Measurements from ENCODE around the gene KDSR. TPM values are rescaled to one million over a fixed set of nuclear protein-coding genes. Genes with fewer than 3 reads are reported as not detected.

The KDSR gene
- total RNA-seq, 1 donor = 46.3 TPM

GRCh38 chr18:63318889-63319382, 48.1 kb downstream of the KDSR start:
- Histone ChIP-seq H3K4me3 (ENCODE audit: insufficient read depth, low read length) (peak overlapping the region; percentile 73), H3K27ac (ENCODE audit: low read depth, low read length) (no peak overlapping the region), H2AFZ (ENCODE audit: low read length) (peak overlapping the region; percentile 80), H3K9me3 (ENCODE audit: low read depth, low read length) (no peaks in the 10 kb centered on the region), H3K79me2 (ENCODE audit: insufficient read depth, low read length) (no peaks in the 10 kb centered on the region), H4K20me1 (ENCODE audit: insufficient read depth, low read length) (no peaks in the 10 kb centered on the region), H3K4me1 (ENCODE audit: insufficient read depth, low read length) (peaks cover 16% of the 10 kb centered on the region), H3K36me3 (ENCODE audit: insufficient read depth, low read length) (no peaks in the 10 kb centered on the region), H3K27me3 (ENCODE audit: insufficient read depth, low read length) (peaks cover 26% of the 10 kb centered on the region), H3K4me2 (ENCODE audit: insufficient read depth, low read length) (peak overlapping the region; percentile 90)
- no peak for TF ChIP-seq CTCF (IDR thresholded peaks at IDR 0.05; ENCODE audit: extremely low read depth, low read depth, low read length)
- DNase-seq (ENCODE audit: insufficient read length, low spot score, missing footprints) = peak; percentile 73

- Histone ChIP-seq H3K4me3 (ENCODE audit: insufficient read depth, low read length) (peak overlapping the region; percentile 73), H3K36me3 (ENCODE audit: insufficient read depth, low read length) (no peaks in the 10 kb centered on the region), H3K27ac (ENCODE audit: low read depth, low read length) (no peak overlapping the region), H4K20me1 (ENCODE audit: insufficient read depth, low read length) (no peaks in the 10 kb centered on the region), H3K9me3 (ENCODE audit: low read depth, low read length) (no peaks in the 10 kb centered on the region), H3K4me1 (ENCODE audit: insufficient read depth, low read length) (peaks cover 16% of the 10 kb centered on the region), H3K27me3 (ENCODE audit: insufficient read depth, low read length) (peaks cover 26% of the 10 kb centered on the region), H3K79me2 (ENCODE audit: insufficient read depth, low read length) (no peaks in the 10 kb centered on the region), H3K4me2 (ENCODE audit: insufficient read depth, low read length) (peak overlapping the region; percentile 90), H2AFZ (ENCODE audit: low read length) (peak overlapping the region; percentile 48)
- DNase-seq (ENCODE audit: insufficient read length, low spot score, missing footprints) = peak; percentile 73
- TF ChIP-seq CTCF (IDR thresholded peaks at IDR 0.05; ENCODE audit: extremely low read depth, low read depth, low read length) = peak; percentile 35
Observed at GRCh38 chr18:63317982-63318888, 48.8 kb downstream of the KDSR start.

GRCh38 chr18:63317556-63317946, 49.5 kb downstream of the KDSR start:
- peak overlapping the region; percentile 73 for H3K4me3 ChIP-seq (ENCODE audit: insufficient read depth, low read length)
- no peak for TF ChIP-seq CTCF (IDR thresholded peaks at IDR 0.05; ENCODE audit: extremely low read depth, low read depth, low read length)
- H3K4me2 ChIP-seq (ENCODE audit: insufficient read depth, low read length) = no peak overlapping the region
- no peaks in the 10 kb centered on the region for H3K79me2 ChIP-seq (ENCODE audit: insufficient read depth, low read length)
- DNase-seq (ENCODE audit: insufficient read length, low spot score, missing footprints) = no peak
- no peak overlapping the region for H2AFZ ChIP-seq (ENCODE audit: low read length)
- no peaks in the 10 kb centered on the region for H3K9me3 ChIP-seq (ENCODE audit: low read depth, low read length)
- H3K27me3 ChIP-seq (ENCODE audit: insufficient read depth, low read length) = peaks cover 26% of the 10 kb centered on the region
- peaks cover 11% of the 10 kb centered on the region for H3K4me1 ChIP-seq (ENCODE audit: insufficient read depth, low read length)
- H3K36me3 ChIP-seq (ENCODE audit: insufficient read depth, low read length) = no peaks in the 10 kb centered on the region
- no peak overlapping the region for H3K27ac ChIP-seq (ENCODE audit: low read depth, low read length)
- H4K20me1 ChIP-seq (ENCODE audit: insufficient read depth, low read length) = no peaks in the 10 kb centered on the region

All from osteoblast (primary cell).